ENCODE results near the gene AP1AR.

AP1AR gene

GRCh38 chr4:112251019-112251643 lies 19.5 kb downstream of the AP1AR start:
- peak overlapping the region; percentile 50 for H3K27ac ChIP-seq
- TF ChIP-seq CTCF (IDR thresholded peaks at IDR 0.05) (no peak), ZFX (IDR thresholded peaks at IDR 0.05; ENCODE audit: borderline replicate concordance) (no peak)

GRCh38 chr4:112252234-112252633 lies 20.6 kb downstream of the AP1AR start:
- H3K27ac ChIP-seq: no peak overlapping the region
- TF ChIP-seq ZFX (IDR thresholded peaks at IDR 0.05; ENCODE audit: borderline replicate concordance) (no peak), CTCF (IDR thresholded peaks at IDR 0.05) (no peak)

- no peak for TF ChIP-seq CTCF (IDR thresholded peaks at IDR 0.05)
- no peak for TF ChIP-seq ZFX (IDR thresholded peaks at IDR 0.05; ENCODE audit: borderline replicate concordance)
- H3K27ac ChIP-seq: no peak overlapping the region
Observed at GRCh38 chr4:112253382-112254000, 21.9 kb downstream of the AP1AR start.

- TF ChIP-seq ZFX (IDR thresholded peaks at IDR 0.05; ENCODE audit: borderline replicate concordance) (no peak), CTCF (IDR thresholded peaks at IDR 0.05) (no peak)
- no peak overlapping the region for H3K27ac ChIP-seq
Observed at GRCh38 chr4:112257098-112257497, 25.5 kb downstream of the AP1AR start.

GRCh38 chr4:112266823-112267222 lies 35.2 kb downstream of the AP1AR start:
- TF ChIP-seq CTCF (IDR thresholded peaks at IDR 0.05): peak; percentile 53
- no peak for TF ChIP-seq ZFX (IDR thresholded peaks at IDR 0.05; ENCODE audit: borderline replicate concordance)
- no peak overlapping the region for H3K27ac ChIP-seq

GRCh38 chr4:112270051-112270450 lies 38.5 kb downstream of the AP1AR start:
- no peak for TF ChIP-seq CTCF (IDR thresholded peaks at IDR 0.05)
- TF ChIP-seq ZFX (IDR thresholded peaks at IDR 0.05; ENCODE audit: borderline replicate concordance): no peak
- H3K27ac ChIP-seq: no peak overlapping the region

- H3K27ac ChIP-seq: no peak overlapping the region
- TF ChIP-seq CTCF (IDR thresholded peaks at IDR 0.05) (no peak), ZFX (IDR thresholded peaks at IDR 0.05; ENCODE audit: borderline replicate concordance) (no peak)
Observed at GRCh38 chr4:112270640-112271421, 39.2 kb downstream of the AP1AR start.

Measured in 22Rv1 (cell line).